GM19372 (cell line): Measurements from ENCODE around the gene BCKDHB.
"Not testable (repeated sequence)": the region's sequence is repeated elsewhere in the genome, so short reads cannot be mapped to it uniquely, and the experiment has no call there.

ENCODE experiments used
- ATAC-seq: cut with Tn5 transposase; IDR thresholded peaks from one replicate; pipeline ENCODE4 v1.9.1; 2021; ENCODE audit warnings: mild to moderate bottlenecking, low read depth, moderate library complexity; ENCODE audit not compliant: unreplicated experiment

BCKDHB gene

DNA sequence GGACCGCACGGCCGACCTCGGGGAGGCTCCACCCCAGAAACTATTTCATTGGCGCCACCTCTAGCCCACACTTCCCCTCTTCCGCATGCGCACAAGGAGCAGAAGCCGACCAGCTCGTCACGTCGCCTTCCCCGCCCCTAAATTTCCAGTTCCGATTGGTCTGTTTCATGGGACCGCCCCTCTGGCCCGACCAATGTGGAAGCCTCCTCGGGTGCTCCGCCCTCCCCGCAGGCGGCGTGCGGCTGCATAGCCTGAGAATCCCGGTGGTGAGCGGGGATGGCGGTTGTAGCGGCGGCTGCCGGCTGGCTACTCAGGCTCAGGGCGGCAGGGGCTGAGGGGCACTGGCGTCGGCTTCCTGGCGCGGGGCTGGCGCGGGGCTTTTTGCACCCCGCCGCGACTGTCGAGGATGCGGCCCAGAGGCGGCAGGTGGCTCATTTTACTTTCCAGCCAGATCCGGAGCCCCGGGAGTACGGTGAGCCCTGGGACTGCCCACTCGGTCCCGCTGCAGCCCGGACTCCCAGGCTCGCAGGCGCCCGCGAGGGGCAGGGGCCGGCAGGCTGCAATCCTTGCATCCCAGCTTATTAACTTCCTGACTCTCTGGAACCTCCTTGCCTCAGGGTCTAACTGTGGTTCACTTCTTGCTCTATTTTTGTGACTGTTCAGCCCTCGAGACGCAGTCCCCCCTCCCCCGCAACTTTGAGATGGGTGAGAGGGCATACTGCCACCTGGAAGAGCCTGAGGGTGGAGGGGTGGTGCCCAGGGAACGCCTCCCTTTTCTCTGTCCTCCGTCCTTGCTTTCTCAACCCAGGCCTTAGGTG lies at the start of gene BCKDHB:
TSS of gene BCKDHB (plus strand) at position 254 of the 818 bp plus-strand sequence. CDS start at position 277, 23 bp downstream.
- peak; percentile 96 for ATAC-seq

DNA sequence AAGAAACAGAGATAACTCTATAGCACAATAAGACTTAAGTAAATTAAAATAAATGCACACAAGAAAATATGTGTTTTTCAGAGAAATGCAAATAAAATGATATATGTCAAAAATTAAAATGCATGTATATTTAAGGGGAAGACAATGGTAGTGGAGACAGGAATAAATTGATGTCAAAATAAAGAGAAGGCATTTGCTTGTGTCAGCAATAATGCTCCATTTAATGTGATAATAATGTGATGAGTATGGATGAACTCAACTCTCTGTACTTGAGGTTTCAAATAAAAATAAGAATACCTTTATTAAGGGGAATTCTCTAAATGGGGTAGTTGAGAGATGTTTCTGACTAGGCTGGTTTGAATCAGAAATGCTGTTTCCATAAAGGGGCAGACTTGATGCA lies 45.7 kb upstream of the BCKDHB start:
- no peak for ATAC-seq

DNA sequence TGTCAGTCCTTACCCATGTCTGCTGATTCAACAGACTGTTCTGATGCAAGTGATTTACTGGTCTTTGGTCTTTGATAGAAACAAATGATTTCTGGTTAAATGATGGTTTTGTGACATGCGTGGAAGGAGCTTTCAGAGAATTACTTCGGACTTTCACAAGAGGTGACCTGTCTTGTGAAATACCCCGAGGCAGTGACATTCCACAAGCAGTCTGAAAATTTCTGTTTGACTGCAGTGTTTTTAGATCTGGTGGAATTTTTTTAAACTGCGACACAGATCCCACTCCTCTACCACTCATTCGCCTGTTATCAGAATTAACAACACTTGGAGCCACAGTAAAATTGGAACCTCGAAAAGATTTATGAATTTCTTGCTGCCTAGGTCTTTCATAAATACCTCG lies 38.3 kb upstream of the BCKDHB start:
- not testable (repeated sequence) for ATAC-seq

DNA sequence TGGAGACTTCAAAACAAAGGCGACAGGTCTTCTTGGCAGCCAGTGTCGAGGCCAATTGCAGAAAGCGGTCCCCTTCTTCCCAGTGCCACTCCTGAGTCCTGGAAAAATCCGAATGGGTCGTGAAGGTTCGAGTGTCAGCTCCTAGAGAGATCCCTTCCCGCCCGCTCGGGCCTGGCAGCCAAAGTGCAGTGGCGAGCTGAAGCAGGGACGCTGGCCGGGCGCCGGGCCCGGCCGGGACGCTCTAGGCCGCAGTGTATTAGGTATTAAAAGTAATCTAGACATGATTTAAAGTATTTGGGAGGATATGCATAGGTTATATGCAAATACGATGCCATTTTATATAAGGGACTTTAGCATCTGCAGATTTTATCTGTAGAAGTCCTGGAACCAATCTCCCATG lies 36.0 kb upstream of the BCKDHB start:
- ATAC-seq = not testable (repeated sequence)

DNA sequence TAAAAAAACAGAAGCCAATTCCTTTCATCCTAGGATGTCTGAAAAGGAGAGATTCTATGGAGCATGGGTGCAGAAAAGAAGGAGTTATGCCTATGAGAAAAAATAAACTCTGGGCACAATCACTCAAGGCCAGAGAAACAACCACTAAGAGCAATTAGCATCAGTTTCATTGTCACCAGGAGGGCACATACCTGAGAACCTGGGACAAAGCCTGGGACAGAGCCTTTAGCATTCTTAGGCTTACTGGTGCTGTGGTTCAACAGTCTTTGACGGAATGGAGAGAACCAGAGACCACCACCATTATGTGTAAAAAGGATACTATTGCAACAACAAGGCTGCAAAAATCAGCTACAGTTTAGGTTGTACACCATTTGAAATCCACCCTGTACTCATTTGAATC lies 29.4 kb upstream of the BCKDHB start:
- no peak for ATAC-seq

DNA sequence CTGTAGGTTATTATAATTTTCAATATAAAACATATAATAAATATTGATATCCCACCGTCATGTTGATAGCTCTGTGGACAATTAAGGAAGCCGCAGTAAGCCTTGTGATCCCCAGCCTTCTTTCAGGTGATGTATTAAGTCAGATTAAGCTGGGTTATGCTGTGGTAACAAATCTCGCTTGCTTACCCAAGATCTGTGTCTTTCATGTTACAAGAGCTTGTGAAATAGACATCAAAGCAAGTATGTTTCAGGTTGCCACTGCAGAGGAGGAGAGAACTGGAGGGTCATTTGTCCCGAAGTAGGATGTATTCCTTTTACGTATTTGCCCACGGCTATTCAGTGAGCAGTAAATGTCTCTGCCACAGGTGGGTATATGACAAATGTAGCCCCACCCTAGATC lies 17.8 kb upstream of the BCKDHB start:
- no peak for ATAC-seq

DNA sequence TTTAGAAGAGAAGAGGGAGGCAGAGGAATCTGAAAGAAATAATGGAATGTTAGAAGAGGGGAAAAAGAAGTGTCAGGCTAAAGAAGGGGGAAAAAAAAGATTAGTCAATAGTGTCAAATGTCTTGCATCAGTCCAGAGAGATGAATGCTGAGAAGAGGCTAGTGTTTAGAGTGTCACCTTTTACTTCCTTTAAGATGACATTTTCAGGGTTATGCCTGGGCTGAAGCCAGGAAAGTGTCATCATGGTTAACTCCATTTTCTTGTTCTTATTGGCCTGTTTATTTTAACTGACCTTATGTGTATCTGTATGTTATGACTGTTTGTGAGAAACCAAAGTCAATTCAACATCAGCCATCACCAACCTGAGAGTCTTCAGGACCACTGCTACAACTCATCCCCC lies 15.0 kb upstream of the BCKDHB start:
- no peak for ATAC-seq

DNA sequence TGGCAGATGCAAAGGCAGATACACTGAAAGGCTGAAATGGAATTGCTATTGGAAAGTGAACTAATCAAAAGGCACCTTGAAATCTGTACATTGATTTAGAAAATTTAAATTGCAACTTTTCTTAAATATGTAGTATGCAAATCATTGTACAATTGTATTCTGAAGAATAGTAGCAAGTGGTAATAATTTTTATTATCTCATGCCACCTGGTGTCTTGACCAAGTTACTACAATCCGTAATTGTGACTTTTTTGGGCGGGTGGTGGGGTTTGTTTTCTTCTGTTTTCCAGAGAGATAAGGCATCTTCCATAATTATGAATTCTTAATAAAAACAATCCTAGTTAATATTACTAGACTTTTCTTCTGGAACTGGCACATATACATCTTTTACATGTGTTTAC lies 12.5 kb upstream of the BCKDHB start:
- peak; percentile 52 for ATAC-seq

DNA sequence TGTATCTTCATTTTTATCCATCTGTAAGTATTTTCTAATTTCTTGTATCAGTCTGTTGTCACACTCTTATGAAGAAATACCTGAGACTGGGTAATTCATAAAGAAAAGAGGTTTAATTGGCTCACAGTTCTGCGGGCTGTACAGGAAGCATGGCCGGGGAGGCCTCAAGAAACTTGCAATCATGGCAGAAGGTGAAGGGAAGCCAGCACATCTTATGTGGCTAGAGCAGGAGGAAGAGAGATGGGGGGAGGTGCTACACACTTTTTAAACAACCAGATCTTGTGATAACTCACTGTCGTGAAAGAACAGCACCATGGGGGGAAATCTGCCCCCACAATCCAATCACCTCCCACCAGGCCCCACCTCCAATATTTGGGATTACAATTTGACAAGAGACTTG lies 10.9 kb upstream of the BCKDHB start:
- no peak for ATAC-seq

DNA sequence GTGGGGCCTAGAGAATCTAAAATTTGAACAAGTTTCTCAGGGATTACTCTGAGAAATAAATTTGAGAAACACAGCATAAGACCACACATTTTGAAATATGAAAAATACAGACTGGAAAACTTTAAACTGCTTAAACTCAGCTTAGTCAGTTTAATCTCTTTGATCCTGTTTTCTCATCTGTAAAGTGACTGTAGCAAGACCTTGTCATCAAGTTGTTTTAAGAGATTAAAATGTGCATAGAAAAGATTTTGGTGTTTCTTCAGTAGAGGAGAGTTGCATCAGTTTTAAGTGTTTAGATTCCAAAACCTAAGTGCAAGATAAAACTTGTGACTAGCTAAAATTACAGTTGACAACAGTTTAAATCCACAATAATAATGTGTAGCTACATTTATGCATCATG lies 8.1 kb upstream of the BCKDHB start:
- ATAC-seq = no peak

DNA sequence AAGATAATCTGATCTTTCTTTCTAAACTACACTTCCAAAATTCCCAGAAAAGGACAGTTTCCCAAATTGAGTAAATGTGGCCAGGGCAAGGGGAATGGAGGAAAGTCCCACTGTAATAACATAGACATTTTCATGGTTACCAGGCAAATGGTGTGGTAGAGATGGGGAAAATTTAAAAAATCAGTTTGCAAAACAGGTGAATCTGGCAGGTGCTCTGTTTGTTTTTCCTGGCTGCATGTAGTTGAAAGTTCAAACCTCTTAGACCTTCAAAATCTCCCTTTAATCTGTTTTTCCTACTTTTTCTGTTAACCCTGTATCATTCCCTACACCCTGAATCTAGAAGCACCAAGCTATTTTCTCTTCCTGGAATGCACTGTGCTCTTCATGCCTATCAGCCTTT lies 2.0 kb upstream of the BCKDHB start:
- no peak for ATAC-seq

DNA sequence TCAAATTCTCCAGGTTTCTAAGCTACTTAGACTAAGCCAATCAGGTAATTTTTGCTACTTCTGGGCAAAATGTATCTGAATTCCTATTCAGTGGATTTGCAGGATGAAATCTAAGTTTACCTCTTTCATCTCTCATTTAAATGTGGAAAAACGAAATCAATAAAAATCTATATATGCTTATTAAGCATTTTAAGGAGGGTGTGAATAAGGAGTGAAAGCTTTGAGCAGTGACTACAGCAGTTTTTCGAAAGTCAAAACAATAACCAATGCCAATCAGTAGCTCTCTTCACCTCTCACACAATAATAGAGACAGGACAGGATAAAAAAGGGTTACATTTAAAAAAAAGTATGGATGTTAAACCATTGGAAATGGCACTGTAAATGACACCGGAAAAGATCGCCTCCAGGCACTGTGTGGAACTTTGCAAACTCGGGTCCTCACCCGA lies 476 bp upstream of the BCKDHB start:
- ATAC-seq = peak; percentile 4

DNA sequence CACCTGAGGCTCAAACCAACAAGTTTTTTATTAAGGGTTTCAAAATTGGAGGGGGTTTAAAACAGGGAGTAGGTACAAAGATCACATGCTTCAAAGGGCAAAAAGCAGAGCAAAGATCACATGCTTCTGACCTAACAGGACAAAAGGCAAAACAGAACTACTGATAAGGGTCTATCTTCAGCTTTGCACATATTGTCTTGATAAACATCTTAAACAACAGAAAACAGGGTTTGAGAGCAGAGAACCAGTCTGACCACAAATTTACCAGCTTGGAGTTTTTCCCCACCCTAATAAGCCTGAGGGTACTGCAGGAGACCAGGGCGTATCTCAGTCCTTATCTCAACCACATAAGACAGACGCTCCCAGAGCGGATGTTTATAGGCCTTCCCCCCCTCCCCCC lies 16.1 kb downstream of the BCKDHB start:
- not testable (repeated sequence) for ATAC-seq

DNA sequence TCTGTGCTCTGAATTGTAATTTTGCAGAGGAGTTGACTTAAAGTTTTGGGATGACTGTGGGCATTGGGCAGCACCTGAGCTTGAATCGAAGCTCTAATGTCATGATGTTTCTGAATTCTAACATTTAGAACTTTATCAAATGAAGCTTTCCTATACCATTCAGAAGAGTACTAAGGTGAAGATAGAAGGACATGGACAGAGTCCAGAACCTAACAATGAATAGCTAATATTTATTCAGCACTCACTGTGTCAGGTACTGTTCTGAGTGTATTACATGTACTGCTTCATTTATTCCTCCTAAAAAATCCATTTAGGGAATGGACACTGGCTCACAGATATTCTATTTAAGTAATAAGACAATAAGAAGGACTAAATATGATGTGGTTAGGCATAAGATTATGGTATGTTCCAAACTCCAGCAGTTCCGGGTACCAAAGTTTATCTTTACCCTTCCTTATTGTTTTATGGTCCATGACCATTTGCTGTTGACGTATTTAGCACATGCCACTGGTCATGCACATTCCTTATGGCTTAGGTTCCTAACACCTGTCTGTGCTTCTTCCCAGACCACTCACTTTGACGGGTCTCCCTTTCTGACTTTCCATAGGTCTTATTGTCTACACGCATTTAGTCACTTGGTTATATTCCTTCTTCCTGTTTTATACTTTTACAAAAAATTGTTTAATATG lies 20.3 kb downstream of the BCKDHB start:
- no peak for ATAC-seq

DNA sequence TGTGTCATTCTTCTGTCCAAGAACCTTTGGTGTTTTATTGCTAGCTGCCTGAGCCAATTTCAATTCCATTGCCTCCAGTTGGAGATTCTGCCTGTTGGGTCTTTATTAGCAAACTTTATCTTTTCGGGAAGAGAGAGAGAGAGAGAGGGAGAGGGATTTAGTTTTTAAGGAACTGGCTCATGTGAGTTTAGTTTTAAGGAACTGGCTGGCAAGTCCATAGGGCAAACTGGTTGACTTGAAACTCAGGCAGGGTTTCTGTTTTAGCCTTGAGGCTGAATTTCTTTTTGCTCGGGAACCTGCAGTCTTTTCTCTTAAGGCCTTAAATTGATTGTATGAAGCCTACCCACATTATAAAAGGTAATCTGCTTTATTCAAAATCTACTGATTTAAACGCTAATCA lies 23.0 kb downstream of the BCKDHB start:
- ATAC-seq = no peak

DNA sequence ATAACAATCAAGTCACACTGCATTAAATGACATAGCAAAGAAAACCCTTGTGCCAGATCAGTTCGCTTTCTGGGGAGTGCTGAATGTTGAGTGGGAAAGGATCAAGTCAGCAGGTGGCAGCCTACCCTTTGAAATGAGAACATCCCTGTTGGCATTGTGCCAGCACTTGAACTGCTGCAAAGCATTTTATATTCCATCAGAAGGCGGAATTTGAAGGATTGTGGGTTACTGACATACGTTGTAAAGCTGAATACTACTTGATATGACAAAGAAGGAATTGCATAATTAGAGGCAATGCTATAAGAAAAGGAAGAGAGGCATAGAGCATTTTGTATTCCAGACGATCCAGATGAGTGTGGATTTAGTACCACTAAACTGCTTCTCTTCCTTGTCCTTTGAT lies 26.5 kb downstream of the BCKDHB start:
- no peak for ATAC-seq

DNA sequence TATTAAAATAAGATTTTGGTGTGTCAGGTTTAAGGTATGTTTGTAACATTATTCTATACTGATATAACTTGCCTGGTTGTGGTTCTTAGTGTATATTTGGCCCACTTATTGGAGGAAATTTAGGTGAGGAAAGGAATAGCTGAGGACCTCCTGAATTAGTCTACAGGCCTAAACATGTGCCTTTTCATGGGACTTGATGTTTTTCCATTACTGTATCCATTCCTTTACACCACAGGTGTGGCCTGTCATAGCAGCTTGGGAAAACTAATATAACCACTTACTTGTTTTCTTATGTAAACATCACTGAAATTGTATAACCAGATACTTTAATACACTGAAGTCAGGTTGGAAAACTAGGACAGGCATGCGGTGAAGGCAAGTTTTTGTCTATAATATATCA lies 27.6 kb downstream of the BCKDHB start:
- ATAC-seq = no peak

DNA sequence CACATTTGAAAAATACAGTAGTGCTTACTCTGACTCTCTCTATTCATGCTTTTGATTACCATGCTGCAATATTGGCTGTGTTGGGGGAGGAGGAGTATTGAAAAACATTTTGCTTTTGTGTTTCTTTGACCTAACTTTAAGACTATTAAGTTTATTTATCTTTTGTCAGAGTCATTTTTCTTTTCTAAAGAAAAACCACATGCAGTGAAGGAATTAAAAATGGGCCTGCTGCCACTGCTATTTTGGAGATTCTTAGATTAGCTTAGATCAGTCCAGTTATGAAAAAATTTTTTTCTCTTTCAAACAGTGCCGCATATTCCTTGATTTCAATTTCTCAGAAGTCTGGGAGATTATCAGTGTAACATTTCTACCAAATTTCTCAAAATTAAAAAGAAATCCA lies 36.1 kb downstream of the BCKDHB start:
- ATAC-seq = no peak

DNA sequence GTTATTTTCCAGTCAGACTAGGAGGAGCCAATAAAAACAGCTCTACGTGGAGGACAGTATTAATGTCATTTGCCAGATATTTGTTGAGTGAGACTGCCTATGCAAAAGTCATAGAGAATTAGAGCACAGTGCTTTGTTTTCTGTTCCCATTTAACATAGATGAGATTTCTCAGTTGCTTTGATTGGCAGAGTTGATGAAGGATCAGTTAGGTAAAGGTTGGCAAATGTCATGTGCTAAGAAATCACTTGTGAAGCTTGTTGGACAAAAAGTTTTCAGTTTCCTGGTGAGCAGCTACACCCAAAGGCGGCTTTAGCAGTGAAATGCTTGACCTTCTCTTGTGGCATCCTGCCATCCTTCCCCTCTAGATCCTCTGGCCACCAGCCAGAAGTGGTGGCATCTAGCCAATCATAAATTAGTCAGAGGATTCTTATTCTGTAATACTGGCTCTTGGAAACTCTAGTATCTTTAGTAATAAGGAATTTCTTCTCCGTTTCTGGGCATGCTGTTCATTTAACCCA lies 37.0 kb downstream of the BCKDHB start:
- ATAC-seq = no peak

DNA sequence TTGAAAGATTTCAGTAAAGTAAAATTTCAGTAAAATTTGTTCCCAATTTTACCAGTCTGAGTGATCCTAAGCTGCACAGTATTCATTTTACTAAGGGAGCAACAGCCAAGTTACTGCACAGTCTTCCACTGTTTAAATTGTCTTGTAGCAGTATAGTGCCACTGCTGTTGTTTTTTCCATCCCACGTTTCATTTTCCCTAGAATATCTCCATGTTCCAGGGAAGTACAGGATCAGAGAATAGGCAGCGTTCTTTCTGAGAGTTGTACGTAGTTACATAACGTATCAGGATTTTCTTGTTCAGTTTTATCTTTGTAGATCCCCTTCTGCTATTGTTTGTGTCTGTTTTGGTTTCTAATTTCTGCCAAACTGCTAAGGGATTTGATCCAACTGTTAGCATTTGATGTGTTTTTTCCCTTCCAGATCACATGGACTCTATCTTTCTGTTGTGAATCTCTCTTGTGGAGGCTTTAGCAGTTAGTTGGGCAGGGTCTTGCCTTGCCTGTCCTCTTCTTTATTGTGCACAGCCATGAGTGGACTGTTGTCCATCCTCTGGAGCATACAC lies 38.4 kb downstream of the BCKDHB start:
- ATAC-seq = no peak

DNA sequence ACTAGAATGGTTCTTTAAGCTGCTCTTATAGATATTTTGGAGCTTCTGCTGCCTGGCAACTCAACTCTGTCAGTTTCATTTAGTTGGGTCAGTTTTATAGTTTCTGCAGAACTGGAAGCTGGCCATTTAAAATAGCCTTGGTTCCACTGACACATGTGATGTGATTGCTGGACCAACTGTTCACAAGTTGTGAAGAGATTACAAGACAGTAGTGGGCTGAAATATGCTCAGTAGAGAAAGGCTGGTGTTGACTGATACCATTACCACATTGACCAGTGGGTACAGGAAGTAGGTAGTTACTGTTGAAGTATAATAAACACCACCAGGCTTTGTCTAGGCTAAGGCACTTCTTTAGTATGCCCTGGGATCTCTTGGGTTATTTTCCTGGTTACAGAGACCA lies 39.0 kb downstream of the BCKDHB start:
- ATAC-seq = peak; percentile 61
